Sigmoid colon (tissue), 3 donors: Measurements from ENCODE around the gene GEMIN4.
"Not testable (repeated sequence)": the region's sequence is repeated elsewhere in the genome, so short reads cannot be mapped to it uniquely, and the experiment has no call there.

Experiments used
- POLR2A ChIP-seq, 2 donors: fragments of 450-650 bp; IDR thresholded peaks; one replicate each; pipeline ENCODE4 v1.6.1; 2016; ENCODE audit warnings: antibody characterized with exemption in 2 of 2, mild to moderate bottlenecking in 2 of 2, moderate library complexity in 2 of 2
- TF ChIP-seq, protein P1 (sequence below), 4 experiments: fragments of 450-650 bp in 3 of 4; fragments of 200-600 bp in 1 of 4; IDR thresholded peaks; one replicate each; pipeline ENCODE4 v1.5.1; 2016 to 2019; ENCODE audit warnings: antibody characterized with exemption in 4 of 4, mild to moderate bottlenecking in 3 of 4, moderate library complexity in 2 of 4

DNA sequence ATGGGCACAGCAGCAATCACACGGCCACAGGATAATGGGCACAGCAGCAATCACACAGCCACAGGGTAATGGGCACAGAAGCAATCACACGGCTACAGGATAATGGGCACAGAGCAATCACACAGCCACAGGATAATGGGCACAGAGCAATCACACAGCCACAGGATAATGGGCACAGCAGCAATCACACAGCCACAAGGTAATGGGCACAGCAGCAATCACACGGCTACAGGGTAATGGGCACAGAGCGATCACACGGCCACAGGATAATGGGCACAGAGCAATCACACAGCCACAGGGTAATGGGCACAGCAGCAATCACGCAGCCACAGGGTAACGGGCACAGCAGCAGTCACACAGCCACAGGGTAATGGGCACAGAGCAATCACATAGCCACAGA is 2.7 kb downstream of the GEMIN4 start:
- not testable (repeated sequence) for TF ChIP-seq POLR2A (IDR thresholded peaks at IDR 0.05)
- TF ChIP-seq, protein P1, sequence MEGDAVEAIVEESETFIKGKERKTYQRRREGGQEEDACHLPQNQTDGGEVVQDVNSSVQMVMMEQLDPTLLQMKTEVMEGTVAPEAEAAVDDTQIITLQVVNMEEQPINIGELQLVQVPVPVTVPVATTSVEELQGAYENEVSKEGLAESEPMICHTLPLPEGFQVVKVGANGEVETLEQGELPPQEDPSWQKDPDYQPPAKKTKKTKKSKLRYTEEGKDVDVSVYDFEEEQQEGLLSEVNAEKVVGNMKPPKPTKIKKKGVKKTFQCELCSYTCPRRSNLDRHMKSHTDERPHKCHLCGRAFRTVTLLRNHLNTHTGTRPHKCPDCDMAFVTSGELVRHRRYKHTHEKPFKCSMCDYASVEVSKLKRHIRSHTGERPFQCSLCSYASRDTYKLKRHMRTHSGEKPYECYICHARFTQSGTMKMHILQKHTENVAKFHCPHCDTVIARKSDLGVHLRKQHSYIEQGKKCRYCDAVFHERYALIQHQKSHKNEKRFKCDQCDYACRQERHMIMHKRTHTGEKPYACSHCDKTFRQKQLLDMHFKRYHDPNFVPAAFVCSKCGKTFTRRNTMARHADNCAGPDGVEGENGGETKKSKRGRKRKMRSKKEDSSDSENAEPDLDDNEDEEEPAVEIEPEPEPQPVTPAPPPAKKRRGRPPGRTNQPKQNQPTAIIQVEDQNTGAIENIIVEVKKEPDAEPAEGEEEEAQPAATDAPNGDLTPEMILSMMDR (IDR thresholded peaks at IDR 0.05) = not testable (repeated sequence)
